T-helper 17 cell (primary cell): ENCODE measurements around the gene MTHFD2L. TPM values are rescaled to one million over a fixed set of nuclear protein-coding genes. Genes with fewer than 3 reads are reported as not detected.
"Not testable (repeated sequence)": the region's sequence is repeated elsewhere in the genome, so short reads cannot be mapped to it uniquely, and the experiment has no call there.

Experiments used
- ATAC-seq: fragments of 150-1000 bp; cut with Tn5 transposase; 2 replicates; pipeline ENCODE4 v1.10.0; 2021; ENCODE audit warnings: mild to moderate bottlenecking, moderate library complexity
- DNase-seq, 3 donors: peaks; one replicate each; pipeline versions ENCODE4 v3.0.0 to v3.0.0-alpha.2; 2020 to 2021
- H3K9me3 ChIP-seq: one replicate; pipeline ENCODE4 v1.7.0; 2013; ENCODE audit warnings: low read length, mild to moderate bottlenecking; ENCODE audit not compliant: control insufficient read depth, poor library complexity, severe bottlenecking
- H3K27ac Mint-ChIP-seq: one replicate; pipeline ENCODE4 v1.8.0; 2022; ENCODE audit warnings: mild to moderate bottlenecking, moderate library complexity, mixed read lengths
- H3K27me3 Mint-ChIP-seq: one replicate; pipeline ENCODE4 v1.8.0; 2022; ENCODE audit warnings: mixed read lengths
- H3K36me3 Mint-ChIP-seq: one replicate; pipeline ENCODE4 v1.8.0; 2022; ENCODE audit warnings: low read depth, mixed read lengths
- H3K4me1 Mint-ChIP-seq: one replicate; pipeline ENCODE4 v1.8.0; 2022; ENCODE audit warnings: mild to moderate bottlenecking, mixed read lengths
- H3K4me3 Mint-ChIP-seq: one replicate; pipeline ENCODE4 v1.8.0; 2022; ENCODE audit warnings: mild to moderate bottlenecking, moderate library complexity, mixed read lengths
- total RNA-seq, 4 donors: library from RNA in 2 of 4; stranded (reverse) in 2 of 4; gene quantifications; one replicate each; pipeline ENCODE4 v1.2.3 and lab custom pipeline; 2022 to 2026

Gene MTHFD2L
- total RNA-seq, 2 donors from 2014 or later: 6.2 to 14.5 TPM

- ATAC-seq (no peak), DNase-seq (no peak)
- H3K27me3 Mint-ChIP-seq: peaks cover 48% of the 10 kb centered on the region
- H3K4me1 Mint-ChIP-seq: no peaks in the 10 kb centered on the region
- no peaks in the 10 kb centered on the region for H3K9me3 ChIP-seq
- no peaks in the 10 kb centered on the region for H3K36me3 Mint-ChIP-seq
- no peak overlapping the region for H3K27ac Mint-ChIP-seq
- H3K4me3 Mint-ChIP-seq: no peak overlapping the region
Measured at GRCh38 chr4:74331252-74331651, 173.3 kb downstream of the MTHFD2L start.

GRCh38 chr4:74331944-74332343, 174.0 kb downstream of the MTHFD2L start:
- Mint-ChIP-seq H3K27ac (no peak overlapping the region), H3K4me1 (no peaks in the 10 kb centered on the region), H3K27me3 (peaks cover 46% of the 10 kb centered on the region), H3K36me3 (no peaks in the 10 kb centered on the region), H3K4me3 (no peak overlapping the region)
- H3K9me3 ChIP-seq: no peaks in the 10 kb centered on the region
- DNase-seq (no peak), ATAC-seq (no peak)

- H3K9me3 ChIP-seq: no peaks in the 10 kb centered on the region
- ATAC-seq (no peak), DNase-seq (no peak)
- no peaks in the 10 kb centered on the region for H3K4me1 Mint-ChIP-seq
- peaks cover 33% of the 10 kb centered on the region for H3K27me3 Mint-ChIP-seq
- H3K27ac Mint-ChIP-seq: no peak overlapping the region
- no peak overlapping the region for H3K4me3 Mint-ChIP-seq
- H3K36me3 Mint-ChIP-seq: no peaks in the 10 kb centered on the region
Measured at GRCh38 chr4:74334636-74335035, 176.7 kb downstream of the MTHFD2L start.

- DNase-seq: no peak
- no peaks in the 10 kb centered on the region for H3K9me3 ChIP-seq
- Mint-ChIP-seq H3K27me3 (peaks cover 31% of the 10 kb centered on the region), H3K4me1 (no peaks in the 10 kb centered on the region), H3K36me3 (no peaks in the 10 kb centered on the region), H3K4me3 (no peak overlapping the region), H3K27ac (no peak overlapping the region)
- ATAC-seq: no peak
Measured at GRCh38 chr4:74335341-74336021, 177.6 kb downstream of the MTHFD2L start.

GRCh38 chr4:74338792-74339333, 180.9 kb downstream of the MTHFD2L start:
- H3K4me3 Mint-ChIP-seq: no peak overlapping the region
- no peak overlapping the region for H3K27ac Mint-ChIP-seq
- peaks cover 2% of the 10 kb centered on the region for H3K9me3 ChIP-seq
- H3K4me1 Mint-ChIP-seq: no peaks in the 10 kb centered on the region
- DNase-seq: no peak
- H3K36me3 Mint-ChIP-seq: no peaks in the 10 kb centered on the region
- no peak for ATAC-seq
- peaks cover 18% of the 10 kb centered on the region for H3K27me3 Mint-ChIP-seq

DNA sequence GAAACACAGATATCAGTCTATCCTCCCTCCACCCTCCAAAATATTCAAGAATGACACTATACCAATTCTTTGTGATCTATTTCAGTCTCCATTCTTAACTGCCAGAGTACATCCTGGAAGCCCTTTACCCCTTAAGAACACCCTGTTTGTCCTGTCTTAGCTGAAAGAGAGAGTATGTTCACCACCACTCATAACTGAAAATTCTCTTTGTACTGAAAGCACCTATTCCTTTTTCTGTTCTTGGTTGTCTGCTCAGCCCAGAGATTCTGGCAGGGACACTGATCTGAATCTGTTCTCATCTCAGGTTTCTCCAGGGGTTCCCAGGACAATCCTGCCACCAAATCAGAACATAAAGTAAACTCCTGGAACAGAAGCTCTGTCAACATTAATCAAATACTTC, 181.6 kb downstream of the MTHFD2L start:
- no peak for DNase-seq
- peaks cover 11% of the 10 kb centered on the region for H3K27me3 Mint-ChIP-seq
- H3K36me3 Mint-ChIP-seq: no peaks in the 10 kb centered on the region
- peaks cover 5% of the 10 kb centered on the region for H3K9me3 ChIP-seq
- H3K4me1 Mint-ChIP-seq: no peaks in the 10 kb centered on the region
- no peak overlapping the region for H3K27ac Mint-ChIP-seq
- no peak for ATAC-seq
- H3K4me3 Mint-ChIP-seq: no peak overlapping the region

GRCh38 chr4:74340421-74340820, 182.5 kb downstream of the MTHFD2L start:
- DNase-seq, H3K4me3 Mint-ChIP-seq, H3K4me1 Mint-ChIP-seq, ATAC-seq, H3K9me3 ChIP-seq, H3K27me3 Mint-ChIP-seq, H3K27ac Mint-ChIP-seq, H3K36me3 Mint-ChIP-seq: not testable (repeated sequence)

GRCh38 chr4:74344031-74344430, 186.1 kb downstream of the MTHFD2L start:
- H3K4me1 Mint-ChIP-seq: no peaks in the 10 kb centered on the region
- peaks cover 5% of the 10 kb centered on the region for H3K9me3 ChIP-seq
- no peak overlapping the region for H3K27ac Mint-ChIP-seq
- ATAC-seq: no peak
- H3K27me3 Mint-ChIP-seq: peaks cover 5% of the 10 kb centered on the region
- no peaks in the 10 kb centered on the region for H3K36me3 Mint-ChIP-seq
- DNase-seq: no peak
- H3K4me3 Mint-ChIP-seq: no peak overlapping the region

Other genes with a start within 250 kb of the MTHFD2L start
- gene PF4, start 176.1 kb upstream of the MTHFD2L start, total RNA-seq: 100 to 1,000 TPM in 1 of 2 donors, 10 to 100 TPM in 1; 13.2 to 265 TPM
- 1,000 to 10,000 TPM in 1 of 2 donors, 10 to 100 TPM in 1; 58.0 to 1,001 TPM for gene PPBP, start 169.9 kb upstream of the MTHFD2L start, total RNA-seq
- gene CXCL5, start 159.4 kb upstream of the MTHFD2L start, total RNA-seq: 10 to 100 TPM in 1 of 2 donors, under 1 TPM in 1; 0.25 to 18.5 TPM
- gene CXCL3, start 119.4 kb upstream of the MTHFD2L start, total RNA-seq: 1 to 10 TPM; 1.3 to 1.5 TPM
- 1 to 10 TPM; 2.8 to 8.8 TPM for gene CXCL2, start 58.9 kb upstream of the MTHFD2L start, total RNA-seq
- gene EPGN, start 150.4 kb downstream of the MTHFD2L start, total RNA-seq: not detected
- gene EREG, start 207.0 kb downstream of the MTHFD2L start, total RNA-seq: 1 to 10 TPM; 1.1 to 6.2 TPM